ENCODE data around the gene GALNTL6.

- no peak for TF ChIP-seq EZH2 (IDR thresholded peaks at IDR 0.05; ENCODE audit: low read length, missing control alignments)
- TF ChIP-seq CTCF (conservative IDR thresholded peaks at IDR 0.05 in 1 of 2, IDR thresholded peaks at IDR 0.05 in 1 of 2; ENCODE audit: low read depth in 1 of 2, low read length in 2 of 2), result no peak
Observed at GRCh38 chr4:172068506-172068905, 255.3 kb downstream of the GALNTL6 start.
